HG03103 (cell line): ENCODE measurements around the gene MZF1.
A peak's percentile ranks its signal among the peaks of the same experiment; 100 is the strongest.

Experiments
- ATAC-seq: cut with Tn5 transposase; IDR thresholded peaks from one replicate; pipeline ENCODE4 v1.9.1; 2021; ENCODE audit warnings: low read depth; ENCODE audit not compliant: unreplicated experiment

Gene MZF1

DNA sequence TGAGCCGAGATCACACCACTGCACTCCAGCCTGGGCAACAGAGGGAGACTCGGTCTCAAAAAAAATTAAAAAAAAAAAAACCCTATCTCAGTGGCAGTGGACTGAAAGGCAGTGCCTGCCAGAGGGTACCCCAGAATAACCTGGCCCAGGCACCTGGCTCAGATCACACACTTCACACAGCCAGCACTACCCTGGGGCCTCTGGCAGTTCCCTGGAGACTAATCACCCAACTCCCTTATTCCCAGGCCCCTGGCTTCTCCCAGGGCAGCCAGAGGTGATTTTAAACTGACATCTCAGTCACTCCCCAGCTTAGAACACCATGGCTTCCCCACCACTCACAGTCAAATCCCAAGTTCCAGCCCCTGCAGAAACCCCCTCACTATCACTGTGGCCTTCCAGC is 57.9 kb downstream of the MZF1 start:
- no peak for ATAC-seq

- ATAC-seq = no peak
These were observed 58.5 kb downstream of the MZF1 start for GRCh38 chr19:58514564-58515022.

- ATAC-seq = peak; percentile 63
These were observed 59.2 kb downstream of the MZF1 start for GRCh38 chr19:58513694-58514563.

DNA sequence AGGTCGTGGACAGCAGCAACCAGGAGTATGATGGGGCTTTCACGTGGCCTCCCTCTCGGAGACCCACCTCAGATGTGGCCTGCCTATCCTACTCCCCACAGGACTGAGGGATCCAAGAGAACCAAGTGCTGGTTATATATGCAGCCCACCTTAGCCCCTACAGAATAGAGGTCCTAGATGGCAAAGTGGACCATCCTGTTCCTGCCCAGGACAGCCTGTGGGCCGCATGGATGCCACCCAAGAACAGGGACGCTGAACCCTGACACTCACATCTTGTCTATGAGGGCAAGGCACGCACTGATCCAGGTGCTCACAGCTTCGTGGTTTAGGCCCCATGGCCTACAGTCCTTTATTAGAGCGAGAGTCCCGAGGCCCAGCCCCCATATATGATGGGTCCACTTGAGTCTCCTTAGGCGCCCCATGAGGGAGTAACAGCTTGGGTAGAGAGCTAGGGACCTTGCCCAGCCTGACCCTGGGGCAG is 59.9 kb downstream of the MZF1 start:
- ATAC-seq = no peak
